Right lobe of liver (tissue), 4 donors: ENCODE results near the gene ZFP90.

Experiments
- CTCF ChIP-seq, 4 donors: fragments of 200-600 bp in 3 of 4; fragments of 450-650 bp in 1 of 4; IDR thresholded peaks; one replicate each; pipeline versions ENCODE4 v1.5.1 to v1.8.0; 2016 to 2022; ENCODE audit warnings: antibody characterized with exemption in 4 of 4, mild to moderate bottlenecking in 2 of 4
- POLR2A ChIP-seq: fragments of 450-650 bp; IDR thresholded peaks from one replicate; pipeline ENCODE4 v1.6.1; 2017; ENCODE audit warnings: antibody characterized with exemption, mild to moderate bottlenecking
- donor health status: DM: no; HTN: no; CAD: no.
- donor health status: DM: no; HTN: no; CAD: no.
- donor health status: DM: no; HTN: yes; CAD: no.

GRCh38 chr16:68596266-68596665 lies 57.2 kb downstream of the ZFP90 start:
- TF ChIP-seq POLR2A = no peak
- TF ChIP-seq CTCF (IDR thresholded peaks at IDR 0.05) = no peak
